Measurements from ENCODE around the gene CFAP410. TPM values are rescaled to one million over a fixed set of nuclear protein-coding genes. Genes with fewer than 3 reads are reported as not detected.

The CFAP410 gene
- total RNA-seq, 2 donors from 2014 or later = 16.4 to 21.8 TPM

DNA sequence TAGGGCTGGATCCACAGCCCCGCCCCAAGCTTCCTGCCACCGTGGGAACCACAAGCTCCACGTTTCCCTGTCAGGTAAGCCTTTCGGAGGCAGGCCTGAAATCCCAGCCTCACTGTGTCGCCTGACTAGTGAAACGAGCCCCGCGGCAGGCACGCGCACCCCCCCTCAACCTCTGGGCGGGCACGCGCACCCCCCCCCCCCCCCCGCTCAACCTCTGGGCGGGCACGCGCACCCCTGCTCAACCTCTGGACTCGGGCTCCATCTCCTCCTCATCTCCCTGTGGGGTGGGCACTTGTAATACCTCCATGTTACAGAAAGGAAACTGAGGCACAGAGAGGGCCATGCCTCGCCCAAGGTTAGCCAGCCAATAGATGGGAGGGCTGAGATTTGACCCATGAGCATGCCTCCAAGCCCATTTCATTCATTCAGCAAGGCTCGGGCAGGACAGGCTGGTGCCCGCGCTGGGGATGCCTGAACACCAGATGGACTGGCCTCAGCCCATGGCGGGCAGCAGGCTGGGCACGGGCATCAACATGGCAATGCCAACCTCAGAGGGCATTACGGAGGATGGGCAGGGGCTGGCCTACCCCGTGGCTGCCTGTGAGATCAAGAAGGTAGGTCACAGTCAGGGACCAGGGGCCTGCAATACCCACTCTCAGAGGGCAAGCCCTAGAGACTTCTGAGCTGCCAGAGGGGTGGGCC is 4.7 kb downstream of the CFAP410 start:
- DNase-seq = no peak
- intact Hi-C loops (cut with DNase I) = no loop called here
- ATAC-seq = no peak

DNA sequence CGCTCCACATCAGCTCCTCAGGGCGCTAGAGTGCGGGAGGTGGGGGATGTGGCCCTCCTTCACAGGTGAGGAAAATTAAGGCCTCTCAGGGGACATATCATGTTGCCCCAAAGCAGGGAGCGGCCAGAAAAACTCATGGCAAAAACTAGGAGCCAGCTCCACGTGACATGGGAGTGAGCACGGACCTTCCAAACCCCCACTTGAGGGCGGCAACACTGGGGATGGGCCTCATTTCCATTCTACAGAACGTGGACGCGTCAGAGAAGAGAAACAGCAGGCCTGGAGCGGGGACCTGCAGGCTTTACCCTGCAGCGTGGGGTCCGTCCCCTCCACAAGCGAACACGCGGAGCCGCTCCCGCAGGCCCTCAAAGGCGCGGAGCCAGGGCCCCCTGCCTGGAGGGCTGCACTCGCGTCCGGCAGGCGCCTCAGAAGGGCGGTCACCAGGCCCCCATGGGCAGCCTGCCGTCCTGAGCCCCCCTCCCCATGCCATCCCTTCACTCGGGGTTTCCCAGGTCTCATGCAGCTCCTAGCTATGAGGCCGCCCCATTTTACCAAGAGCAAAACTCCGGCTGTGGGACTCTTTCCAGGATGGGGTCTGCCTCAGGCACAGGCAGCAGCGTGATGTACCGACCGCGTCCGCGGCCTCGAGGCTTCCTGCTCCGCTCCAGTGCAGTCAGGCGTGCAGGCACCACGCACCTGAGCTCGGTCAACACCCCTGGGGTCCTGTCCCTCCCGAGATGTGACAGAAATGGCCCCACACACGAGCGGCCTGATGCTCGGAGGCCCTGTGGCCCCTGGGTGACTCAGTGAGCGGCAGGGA is 5.5 kb downstream of the CFAP410 start:
- ATAC-seq (no peak), DNase-seq (no peak)
- intact Hi-C loops (cut with DNase I) = no loop called here

GRCh38 chr21:44332965-44333364 is 6.2 kb downstream of the CFAP410 start:
- intact Hi-C loops (cut with DNase I) = no loop called here
- DNase-seq = no peak

DNA sequence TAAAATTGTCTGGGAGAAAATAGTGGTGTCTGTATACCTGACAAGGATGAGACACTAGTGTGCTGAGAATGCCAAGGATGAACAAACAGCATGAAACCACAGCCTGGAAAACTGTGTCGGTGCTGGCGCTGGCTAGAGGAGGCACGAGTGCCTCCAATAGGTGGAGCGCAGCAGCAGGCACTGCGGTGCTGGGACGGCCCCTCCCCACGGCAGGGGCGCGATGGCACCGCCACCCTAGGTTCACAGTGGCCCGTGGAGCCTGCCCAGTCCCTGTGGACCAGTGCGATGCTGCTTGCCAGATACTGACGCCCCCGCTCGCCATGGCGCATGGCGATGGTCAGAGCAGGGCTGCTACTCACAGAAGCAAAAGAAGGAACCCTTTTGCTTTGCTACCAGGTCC is 6.8 kb downstream of the CFAP410 start:
- DNase-seq (no peak), ATAC-seq (no peak)
- intact Hi-C loops (cut with DNase I) = no loop called here

More at GRCh38 chr21:44332965-44333364, 6.2 kb downstream of the CFAP410 start:
- no peak for ATAC-seq

DNA sequence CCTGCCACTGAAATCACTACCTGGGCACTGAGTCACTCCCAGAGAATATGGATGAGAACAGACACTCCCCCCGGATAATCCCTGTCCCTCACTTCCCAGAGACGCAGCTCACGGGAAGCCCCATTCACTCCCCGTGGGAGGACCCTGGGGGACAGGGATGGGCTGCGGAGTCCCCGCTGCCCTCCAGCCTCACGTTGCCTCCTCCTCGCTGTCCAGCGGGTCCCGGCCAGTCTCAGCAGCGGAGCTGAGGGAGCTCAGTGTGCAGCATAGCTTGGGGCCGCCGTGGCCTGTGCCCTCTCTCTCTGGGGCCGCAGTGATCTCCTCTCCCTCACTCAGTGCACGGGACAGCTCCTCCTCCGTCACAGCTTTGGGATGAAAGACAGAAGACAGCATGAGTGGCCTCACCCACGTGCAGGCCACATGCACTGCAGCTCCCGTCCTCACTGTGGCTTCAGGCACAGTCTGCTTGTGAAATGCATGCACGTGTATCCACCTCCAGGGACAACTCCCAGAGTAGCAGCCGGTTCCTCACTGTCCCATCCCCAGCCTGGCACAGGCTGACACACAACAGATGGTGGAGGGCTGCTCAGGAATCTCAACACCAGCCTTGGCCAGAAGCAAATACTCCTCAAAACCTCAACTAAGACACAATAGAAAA is 7.4 kb downstream of the CFAP410 start:
- intact Hi-C loops (cut with DNase I) = no loop called here
- DNase-seq (no peak), ATAC-seq (peak in 1 of 2 donors; percentile 50)

- peak in 1 of 2 donors; percentile 8 for ATAC-seq
- no peak for DNase-seq
- intact Hi-C loops (cut with DNase I) = no loop called here
These were observed 8.0 kb downstream of the CFAP410 start for GRCh38 chr21:44331209-44331608.

- intact Hi-C loops (cut with DNase I) = no loop called here
- DNase-seq = no peak
These were observed 8.5 kb downstream of the CFAP410 start for GRCh38 chr21:44330698-44331097.

GRCh38 chr21:44329971-44330681 is 9.1 kb downstream of the CFAP410 start:
- no peak for DNase-seq
- ATAC-seq = no peak
- intact Hi-C loops (cut with DNase I) = no loop called here

More at GRCh38 chr21:44330698-44331097, 8.5 kb downstream of the CFAP410 start:
- no peak for ATAC-seq

- DNase-seq = no peak
- ATAC-seq = no peak
- intact Hi-C loops (cut with DNase I) = no loop called here
These were observed 9.9 kb downstream of the CFAP410 start for GRCh38 chr21:44329086-44329889.

- ATAC-seq (no peak), DNase-seq (no peak)
- intact Hi-C loops (cut with DNase I) = no loop called here
These were observed 10.8 kb downstream of the CFAP410 start for GRCh38 chr21:44328242-44328895.

- intact Hi-C loops (cut with DNase I) = no loop called here
- DNase-seq (no peak), ATAC-seq (no peak)
These were observed 11.6 kb downstream of the CFAP410 start for GRCh38 chr21:44327603-44327974.

DNA sequence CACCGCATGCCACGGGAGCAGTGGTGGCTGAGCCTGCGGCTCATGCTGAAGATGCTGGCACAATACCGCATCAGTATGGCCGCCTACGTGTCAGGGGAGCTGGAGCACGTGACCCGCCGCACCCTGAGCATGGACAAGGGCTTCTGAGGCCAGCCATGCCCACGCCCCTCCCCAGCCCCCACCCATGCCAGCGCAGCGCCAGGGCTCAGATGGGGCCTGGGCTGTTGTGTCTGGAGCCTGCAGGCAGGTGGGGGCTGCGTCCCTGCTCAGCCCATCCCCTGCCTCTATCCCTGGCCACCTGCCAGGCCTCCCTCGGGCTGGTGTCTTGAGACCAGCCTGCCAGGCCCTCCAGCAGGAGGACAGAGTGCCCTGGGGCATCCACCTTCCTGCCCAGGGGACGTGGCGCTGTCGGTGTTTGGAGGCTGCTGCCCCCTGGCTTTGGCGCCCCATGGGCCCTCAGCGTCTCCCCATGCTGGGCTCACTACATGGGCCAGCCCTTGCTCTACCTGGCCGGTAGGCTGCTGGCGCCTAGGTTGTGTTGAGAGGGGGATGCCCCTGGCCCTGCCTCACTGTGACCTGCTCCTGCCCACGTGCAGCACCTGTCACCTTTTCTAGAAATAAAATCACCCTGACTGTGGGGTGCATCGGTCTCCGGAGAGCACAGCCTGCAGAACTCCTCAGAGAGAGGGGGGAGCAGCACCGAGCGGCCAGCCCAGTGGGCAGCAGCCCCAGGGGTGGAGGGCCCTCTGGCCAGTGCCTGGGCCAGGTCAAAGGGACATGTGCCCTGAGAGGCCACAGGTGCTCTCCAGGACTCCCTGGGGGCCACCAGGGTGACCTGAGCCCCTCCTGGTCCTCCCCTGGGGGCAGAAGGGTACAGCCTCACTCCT is 12.2 kb downstream of the CFAP410 start:
- DNase-seq = no peak
- intact Hi-C loops (cut with DNase I) = no loop called here
- ATAC-seq = no peak

GRCh38 chr21:44326272-44326647 is 12.9 kb downstream of the CFAP410 start:
- DNase-seq = no peak
- ATAC-seq = no peak
- intact Hi-C loops (cut with DNase I) = no loop called here

DNA sequence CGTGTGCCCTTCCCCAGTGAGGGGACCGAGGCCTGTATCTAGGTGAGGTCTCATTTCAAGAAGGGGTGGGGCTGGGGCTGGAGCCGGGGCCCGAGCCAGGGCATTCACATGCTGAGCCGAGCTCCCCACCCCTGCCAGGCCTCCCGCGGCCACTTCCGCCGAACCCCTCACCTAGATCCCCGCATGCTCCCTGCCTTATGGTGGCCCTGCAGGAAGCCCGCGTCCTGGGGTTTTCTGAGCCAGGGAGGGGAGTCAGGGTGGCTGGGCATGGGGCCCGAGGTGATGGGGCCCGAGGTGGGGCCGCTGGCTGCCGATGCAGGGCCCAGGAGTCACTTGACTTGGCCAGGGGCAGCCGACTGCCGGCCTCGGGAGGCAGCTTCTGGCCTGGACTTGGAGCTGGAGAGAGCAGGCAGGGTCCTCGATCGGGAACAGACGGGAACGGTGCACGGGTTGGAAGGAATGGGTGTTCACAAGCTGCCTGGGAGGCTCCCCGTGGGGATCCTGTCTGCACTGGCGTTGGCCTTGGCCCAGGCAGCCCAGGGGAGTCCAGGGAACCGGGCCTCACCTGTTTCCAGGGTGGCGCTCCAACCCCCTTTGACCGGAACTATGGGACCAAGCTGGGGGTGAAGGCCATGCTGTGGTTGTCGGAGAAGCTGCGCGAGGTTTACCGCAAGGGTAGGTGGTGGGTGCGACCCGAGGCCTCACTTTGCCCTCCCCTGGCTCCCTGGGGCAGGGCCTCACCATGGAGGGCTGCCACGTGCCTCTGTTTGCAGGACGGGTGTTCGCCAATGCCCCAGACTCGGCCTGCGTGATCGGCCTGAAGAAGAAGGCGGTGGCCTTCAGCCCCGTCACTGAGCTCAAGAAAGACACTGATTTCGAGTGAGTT is 13.6 kb downstream of the CFAP410 start:
- intact Hi-C loops (cut with DNase I) = no loop called here
- DNase-seq = no peak
- peak in 1 of 2 donors; percentile 7 for ATAC-seq

- intact Hi-C loops (cut with DNase I) = no loop called here
- DNase-seq (no peak), ATAC-seq (no peak)
These were observed 14.4 kb downstream of the CFAP410 start for GRCh38 chr21:44324854-44325107.

DNA sequence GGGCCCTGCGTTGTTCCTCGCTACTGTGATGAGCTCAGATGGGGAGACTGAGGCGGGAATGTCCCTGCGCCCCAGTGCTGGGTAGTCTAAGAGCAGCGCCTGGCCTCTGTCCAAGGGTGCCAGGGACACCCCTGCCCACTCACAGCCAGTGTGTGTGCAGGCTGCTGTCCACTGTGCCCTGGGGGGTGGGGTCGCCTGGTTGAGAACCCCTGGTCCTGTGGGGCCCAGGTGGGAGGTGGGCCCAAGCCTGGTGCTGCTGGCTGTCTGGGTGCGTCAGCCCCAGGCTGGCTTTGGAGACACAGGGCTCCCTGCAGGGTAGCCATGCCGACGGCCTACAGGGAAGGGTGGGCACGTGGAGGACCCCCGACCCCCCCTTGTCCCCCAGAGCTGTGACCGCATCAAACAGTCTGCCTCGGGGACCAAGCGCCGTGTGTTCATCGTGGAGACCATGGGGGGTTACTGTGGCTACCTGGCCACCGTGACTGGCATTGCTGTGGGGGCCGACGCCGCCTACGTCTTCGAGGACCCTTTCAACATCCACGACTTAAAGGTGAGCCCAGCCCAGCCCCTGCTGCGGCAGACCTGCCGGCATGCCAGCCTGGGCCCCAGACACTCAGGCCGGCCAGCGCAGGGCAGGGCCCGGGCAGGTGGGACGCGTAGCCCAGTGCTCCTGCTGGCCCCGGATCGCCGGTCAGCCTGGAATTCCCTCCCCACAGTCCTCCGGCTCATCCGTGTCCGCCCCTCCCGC is 14.9 kb downstream of the CFAP410 start:
- DNase-seq (no peak), ATAC-seq (no peak)
- intact Hi-C loops (cut with DNase I) = no loop called here

Data from left cardiac atrium (tissue), 4 donors.